Upper lobe of left lung (tissue), 6 donors: ENCODE data around the gene RBM23. TPM values are rescaled to one million over a fixed set of nuclear protein-coding genes. Genes with fewer than 3 reads are reported as not detected.

Source experiments
- ATAC-seq, 2 donors: fragments of 200-7000 bp; cut with Tn5 transposase; one replicate each; pipeline ENCODE4 v1.9.1; 2022; ENCODE audit warnings: mild to moderate bottlenecking in 2 of 2, moderate library complexity in 2 of 2; ENCODE audit not compliant: low FRiP score in 2 of 2
- DNase-seq, 2 donors: peaks; one replicate each; pipeline ENCODE4 v3.0.0-alpha.2; 2019 to 2020
- H3K27ac ChIP-seq, 4 donors: fragments of 200-600 bp; sonication (generic); one replicate each; pipeline ENCODE4 v1.5.1; 2016 to 2019
- H3K27me3 ChIP-seq, 4 donors: fragments of 200-600 bp; sonication (generic); one replicate each; pipeline ENCODE4 v1.5.1; 2017 to 2019
- H3K36me3 ChIP-seq, 4 donors: fragments of 200-600 bp; sonication (generic); one replicate each; pipeline ENCODE4 v1.5.1; 2016 to 2019
- H3K4me1 ChIP-seq, 4 donors: fragments of 200-600 bp; sonication (generic); one replicate each; pipeline ENCODE4 v1.5.1; 2018 to 2019
- H3K4me3 ChIP-seq, 4 donors: fragments of 200-600 bp; sonication (generic); one replicate each; pipeline ENCODE4 v1.5.1; 2017 to 2019; ENCODE audit warnings: mild to moderate bottlenecking in 2 of 4, moderate library complexity in 1 of 4
- H3K9me3 ChIP-seq, 4 donors: fragments of 200-600 bp; sonication (generic); one replicate each; pipeline ENCODE4 v1.5.1; 2018 to 2019
- CTCF ChIP-seq, 6 experiments: fragments of 450-650 bp in 4 of 6; fragments of 200-600 bp in 2 of 6; sonication (generic) in 2 of 6; IDR thresholded peaks; one replicate each; pipeline ENCODE4 v1.5.1; 2016 to 2019; ENCODE audit warnings: antibody characterized with exemption in 6 of 6
- EP300 ChIP-seq, 4 donors: sonication (generic); formaldehyde crosslinking; IDR thresholded peaks; one replicate each; pipeline ENCODE4 v1.5.1; 2017; ENCODE audit warnings: antibody characterized with exemption in 4 of 4, control low read depth in 2 of 4
- POLR2A ChIP-seq, 4 donors: fragments of 450-650 bp; IDR thresholded peaks; one replicate each; pipeline ENCODE4 v1.5.1; 2016 to 2017; ENCODE audit warnings: antibody characterized with exemption in 4 of 4, mild to moderate bottlenecking in 2 of 4
- POLR2AphosphoS5 ChIP-seq, 2 donors: sonication (generic); formaldehyde crosslinking; IDR thresholded peaks; one replicate each; pipeline ENCODE4 v1.5.1; 2017; ENCODE audit warnings: antibody characterized with exemption in 2 of 2
- WGBS, 2 donors: methylation state at CpG; one replicate each; pipeline ENCODE4 v1.1.5; 2017 to 2018; 5-methylcytosine and 5-hydroxymethylcytosine counted together
- total RNA-seq, 6 donors: library from RNA; depleted of rRNA in 4 of 6; stranded (reverse); fragments of >200 nt in 4 of 6; gene quantifications; one replicate each; pipeline versions ENCODE4 v1.1.0 to v1.2.1, GENCODE V29; 2016 to 2021
- donor health status: DM: no; HTN: no; CAD: no; lungs with moderate emphysema.
- donor health status: DM: no; HTN: yes; CAD: no; lungs with severe emphysema.

Gene RBM23
- total RNA-seq, 6 donors from 2014 or later, result 63.3 to 96.8 (median 91.9) TPM

DNA sequence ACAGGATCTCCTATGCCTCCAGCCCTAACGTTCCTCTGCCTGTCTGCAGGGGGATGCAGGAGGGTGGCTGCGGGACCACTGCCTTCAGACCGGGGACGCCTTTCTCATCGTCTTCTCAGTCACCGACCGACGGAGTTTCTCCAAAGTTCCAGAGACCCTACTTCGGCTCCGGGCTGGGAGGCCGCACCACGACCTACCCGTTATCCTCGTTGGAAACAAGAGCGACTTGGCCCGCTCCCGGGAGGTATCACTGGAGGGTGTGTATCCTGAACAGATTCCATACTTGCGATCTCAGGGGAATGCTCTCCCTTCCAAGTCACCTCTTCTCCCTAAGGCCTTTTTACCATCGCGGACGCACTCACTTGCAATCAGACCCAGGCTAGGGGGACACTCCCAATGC, 33.0 kb downstream of the RBM23 start:
- Histone ChIP-seq H3K27me3 (no peaks in the 10 kb centered on the region), H3K4me1 (peaks cover 16 to 39% (median 35%) of the 10 kb centered on the region in 4 donors), H3K36me3 (no peaks in the 10 kb centered on the region), H3K4me3 (peak overlapping the region in 3 of 4 donors; percentile 49 to 68 (median 59)), H3K27ac (peak overlapping the region; percentile 74 to 82 (median 79)), H3K9me3 (no peaks in the 10 kb centered on the region)
- no peak for DNase-seq
- TF ChIP-seq EP300 (IDR thresholded peaks at IDR 0.05) (no peak), POLR2AphosphoS5 (IDR thresholded peaks at IDR 0.05) (no peak), CTCF (IDR thresholded peaks at IDR 0.05) (no peak), POLR2A (IDR thresholded peaks at IDR 0.05) (no peak)
- WGBS, 2 donors, result 92 to 93% methylated on average over 21 of the region's 21 CpGs
- ATAC-seq, result no peak

DNA sequence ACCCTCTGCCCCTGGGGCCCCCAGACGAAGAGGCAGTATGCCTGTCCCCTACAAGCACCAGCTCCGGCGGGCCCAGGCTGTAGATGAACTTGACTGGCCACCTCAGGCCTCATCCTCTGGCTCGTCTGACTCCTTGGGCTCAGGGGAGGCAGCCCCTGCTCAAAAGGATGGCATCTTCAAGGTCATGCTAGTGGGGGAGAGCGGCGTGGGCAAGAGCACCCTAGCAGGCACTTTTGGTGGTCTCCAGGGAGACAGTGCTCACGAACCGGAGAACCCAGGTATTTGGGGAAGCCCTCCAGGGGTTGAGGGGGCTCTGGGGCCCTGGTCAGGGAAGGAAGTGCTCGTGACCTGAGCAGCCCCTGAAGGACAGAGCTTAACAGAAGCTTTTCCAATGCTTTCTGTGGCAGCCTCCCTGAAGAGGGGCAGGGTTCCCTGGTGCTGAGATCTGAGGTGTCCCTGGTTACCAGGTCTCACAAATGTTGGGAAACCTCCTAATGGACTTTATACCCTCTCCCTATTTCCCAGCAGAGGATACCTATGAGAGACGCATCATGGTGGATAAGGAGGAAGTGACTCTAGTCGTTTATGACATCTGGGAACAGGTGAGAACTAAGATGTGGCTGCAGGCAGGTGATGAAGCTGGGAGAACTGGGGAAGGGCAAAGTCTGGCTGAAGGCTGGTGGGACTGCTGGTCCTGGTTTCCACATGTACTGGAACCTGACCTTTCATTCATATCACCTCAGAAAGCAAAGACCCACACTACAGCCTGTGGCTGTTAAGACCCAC, 34.0 kb downstream of the RBM23 start:
- Histone ChIP-seq H3K36me3 (no peaks in the 10 kb centered on the region), H3K27me3 (no peaks in the 10 kb centered on the region), H3K27ac (no peak overlapping the region), H3K4me1 (peaks cover 16 to 39% (median 35%) of the 10 kb centered on the region in 4 donors), H3K9me3 (no peaks in the 10 kb centered on the region), H3K4me3 (no peak overlapping the region)
- WGBS, 2 donors, result 90 to 92% methylated on average over 7 to 11 of the region's 11 CpGs
- no peak for TF ChIP-seq POLR2A (IDR thresholded peaks at IDR 0.05)
- no peak for TF ChIP-seq EP300 (IDR thresholded peaks at IDR 0.05)
- no peak for TF ChIP-seq POLR2AphosphoS5 (IDR thresholded peaks at IDR 0.05)
- no peak for TF ChIP-seq CTCF (IDR thresholded peaks at IDR 0.05)
- DNase-seq (no peak), ATAC-seq (no peak)

GRCh38 chr14:22884076-22884737, 34.7 kb downstream of the RBM23 start:
- ATAC-seq (no peak), DNase-seq (no peak)
- peaks cover 0 to 4% (median 0%) of the 10 kb centered on the region in 4 donors for H3K36me3 ChIP-seq
- H3K4me3 ChIP-seq, result no peak overlapping the region
- H3K9me3 ChIP-seq, result no peaks in the 10 kb centered on the region
- H3K27me3 ChIP-seq, result no peaks in the 10 kb centered on the region
- WGBS, 2 donors, result 79 to 84% methylated on average over 7 of the region's 7 CpGs
- peaks cover 16 to 39% (median 35%) of the 10 kb centered on the region in 4 donors for H3K4me1 ChIP-seq
- no peak for TF ChIP-seq POLR2A (IDR thresholded peaks at IDR 0.05)
- TF ChIP-seq CTCF (IDR thresholded peaks at IDR 0.05), result no peak
- TF ChIP-seq POLR2AphosphoS5 (IDR thresholded peaks at IDR 0.05), result no peak
- no peak for TF ChIP-seq EP300 (IDR thresholded peaks at IDR 0.05)
- no peak overlapping the region for H3K27ac ChIP-seq

- TF ChIP-seq CTCF (IDR thresholded peaks at IDR 0.05) (no peak), EP300 (IDR thresholded peaks at IDR 0.05) (no peak), POLR2AphosphoS5 (IDR thresholded peaks at IDR 0.05) (no peak)
- peaks cover under 1 to 12% (median 3%) of the 10 kb centered on the region in 4 donors for H3K36me3 ChIP-seq
- H3K27me3 ChIP-seq, result no peaks in the 10 kb centered on the region
- H3K4me1 ChIP-seq, result peaks cover 16 to 39% (median 34%) of the 10 kb centered on the region in 4 donors
- ATAC-seq (no peak), DNase-seq (no peak)
- H3K9me3 ChIP-seq, result no peaks in the 10 kb centered on the region
- no peak within 1 kb of the TSS for H3K27ac ChIP-seq
- WGBS, 2 donors, result 44 to 52% methylated on average over 11 to 14 of the region's 15 CpGs
- no peak within 1 kb of the TSS for H3K4me3 ChIP-seq
These were observed 35.6 kb downstream of the RBM23 start, which contains the start of gene REM2 for GRCh38 chr14:22883173-22883976. Gene REM2, plus strand, starts transcription at chr14:22883222. Its CDS starts 66 bp downstream, at chr14:22883288.
